ENCODE results near the gene CTH. TPM values are rescaled to one million over a fixed set of nuclear protein-coding genes. Genes with fewer than 3 reads are reported as not detected.
"Not testable (repeated sequence)": the region's sequence is repeated elsewhere in the genome, so short reads cannot be mapped to it uniquely, and the experiment has no call there.

The CTH gene
- total and polyA plus RNA-seq, 12 donors: 0.97 to 65.0 (median 5.4) TPM

DNA sequence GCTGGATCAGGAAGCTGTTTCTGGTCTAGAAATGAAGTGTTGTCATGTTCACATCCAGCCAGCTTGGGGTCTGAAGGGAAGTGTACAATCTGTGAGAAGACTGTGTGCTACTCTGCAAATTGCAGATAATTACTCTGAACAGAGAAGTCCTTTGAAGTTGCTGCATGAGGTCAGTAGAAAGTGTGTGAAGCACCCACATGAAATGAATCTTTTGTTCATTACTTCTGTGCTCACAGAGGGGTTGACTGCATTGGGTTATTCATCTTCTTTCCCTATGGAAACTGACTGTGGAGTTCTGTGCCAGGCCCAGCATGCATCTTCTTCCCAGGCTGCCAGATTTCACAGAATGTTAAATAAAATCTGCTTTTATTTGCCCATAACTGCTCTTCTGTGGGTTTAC, 47.1 kb downstream of the CTH start:
- Histone ChIP-seq H3K9me3 (replicated peaks in 1 of 3) (no peaks in the 10 kb centered on the region), H3K27ac (no peak overlapping the region), H3K4me1 (replicated peaks in 1 of 2) (peaks cover 0 to 5% of the 10 kb centered on the region in 2 donors), H3K36me3 (replicated peaks in 1 of 2) (no peaks in the 10 kb centered on the region), H3K27me3 (no peaks in the 10 kb centered on the region), H3K4me3 (no peak overlapping the region)
- no peak for TF ChIP-seq POLR2A (IDR thresholded peaks at IDR 0.05)
- TF ChIP-seq, protein P1, sequence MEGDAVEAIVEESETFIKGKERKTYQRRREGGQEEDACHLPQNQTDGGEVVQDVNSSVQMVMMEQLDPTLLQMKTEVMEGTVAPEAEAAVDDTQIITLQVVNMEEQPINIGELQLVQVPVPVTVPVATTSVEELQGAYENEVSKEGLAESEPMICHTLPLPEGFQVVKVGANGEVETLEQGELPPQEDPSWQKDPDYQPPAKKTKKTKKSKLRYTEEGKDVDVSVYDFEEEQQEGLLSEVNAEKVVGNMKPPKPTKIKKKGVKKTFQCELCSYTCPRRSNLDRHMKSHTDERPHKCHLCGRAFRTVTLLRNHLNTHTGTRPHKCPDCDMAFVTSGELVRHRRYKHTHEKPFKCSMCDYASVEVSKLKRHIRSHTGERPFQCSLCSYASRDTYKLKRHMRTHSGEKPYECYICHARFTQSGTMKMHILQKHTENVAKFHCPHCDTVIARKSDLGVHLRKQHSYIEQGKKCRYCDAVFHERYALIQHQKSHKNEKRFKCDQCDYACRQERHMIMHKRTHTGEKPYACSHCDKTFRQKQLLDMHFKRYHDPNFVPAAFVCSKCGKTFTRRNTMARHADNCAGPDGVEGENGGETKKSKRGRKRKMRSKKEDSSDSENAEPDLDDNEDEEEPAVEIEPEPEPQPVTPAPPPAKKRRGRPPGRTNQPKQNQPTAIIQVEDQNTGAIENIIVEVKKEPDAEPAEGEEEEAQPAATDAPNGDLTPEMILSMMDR (IDR thresholded peaks at IDR 0.05): no peak
- intact Hi-C loops (cut with DNase I): no loop called here
- DNase-seq: no peak

DNA sequence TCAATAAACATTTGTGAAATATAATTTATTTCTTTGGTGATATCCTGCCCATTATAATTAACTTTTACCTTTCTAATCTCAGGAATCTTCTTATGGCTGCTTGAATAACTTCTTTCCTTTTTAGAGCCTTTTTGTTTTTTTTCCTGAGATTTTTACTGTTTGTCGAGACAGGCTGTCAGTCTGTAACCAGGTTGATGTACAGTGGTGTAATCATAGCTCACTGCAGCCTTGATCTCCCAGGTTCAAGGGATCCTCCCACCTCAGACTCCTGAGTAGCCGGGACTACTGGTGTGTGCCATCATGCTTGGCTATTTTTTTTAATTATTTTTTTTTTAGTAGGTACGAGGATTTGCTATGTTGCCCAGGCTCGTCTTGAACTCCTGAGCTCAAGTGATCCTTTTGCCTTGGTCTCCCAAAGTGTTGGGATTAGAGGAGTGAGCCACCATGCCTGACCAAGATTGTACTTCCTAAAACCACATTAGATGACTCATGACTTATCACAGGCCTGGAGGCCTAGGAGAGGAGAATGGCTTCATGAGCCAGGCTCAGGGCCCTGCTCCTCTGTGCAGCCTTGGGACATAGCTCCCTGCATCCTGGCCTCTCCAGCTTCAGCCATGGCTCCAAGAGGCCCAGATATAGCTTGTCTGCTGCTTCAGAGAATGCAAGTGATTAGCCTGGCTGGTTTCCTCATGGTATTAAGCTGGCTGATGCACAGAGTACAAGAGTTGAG, 48.6 kb downstream of the CTH start:
- intact Hi-C loops (cut with DNase I): no loop called here
- no peak for TF ChIP-seq POLR2A (IDR thresholded peaks at IDR 0.05)
- TF ChIP-seq, protein P1 (IDR thresholded peaks at IDR 0.05): no peak
- Histone ChIP-seq H3K4me3 (no peak overlapping the region), H3K27me3 (no peaks in the 10 kb centered on the region), H3K27ac (no peak overlapping the region), H3K9me3 (replicated peaks in 1 of 3) (no peaks in the 10 kb centered on the region), H3K4me1 (replicated peaks in 1 of 2) (peaks cover 0 to 5% of the 10 kb centered on the region in 2 donors), H3K36me3 (replicated peaks in 1 of 2) (no peaks in the 10 kb centered on the region)
- DNase-seq: no peak
- 89 to 96% (median 93%) methylated on average over 4 of the region's 4 CpGs for WGBS, 4 donors

DNA sequence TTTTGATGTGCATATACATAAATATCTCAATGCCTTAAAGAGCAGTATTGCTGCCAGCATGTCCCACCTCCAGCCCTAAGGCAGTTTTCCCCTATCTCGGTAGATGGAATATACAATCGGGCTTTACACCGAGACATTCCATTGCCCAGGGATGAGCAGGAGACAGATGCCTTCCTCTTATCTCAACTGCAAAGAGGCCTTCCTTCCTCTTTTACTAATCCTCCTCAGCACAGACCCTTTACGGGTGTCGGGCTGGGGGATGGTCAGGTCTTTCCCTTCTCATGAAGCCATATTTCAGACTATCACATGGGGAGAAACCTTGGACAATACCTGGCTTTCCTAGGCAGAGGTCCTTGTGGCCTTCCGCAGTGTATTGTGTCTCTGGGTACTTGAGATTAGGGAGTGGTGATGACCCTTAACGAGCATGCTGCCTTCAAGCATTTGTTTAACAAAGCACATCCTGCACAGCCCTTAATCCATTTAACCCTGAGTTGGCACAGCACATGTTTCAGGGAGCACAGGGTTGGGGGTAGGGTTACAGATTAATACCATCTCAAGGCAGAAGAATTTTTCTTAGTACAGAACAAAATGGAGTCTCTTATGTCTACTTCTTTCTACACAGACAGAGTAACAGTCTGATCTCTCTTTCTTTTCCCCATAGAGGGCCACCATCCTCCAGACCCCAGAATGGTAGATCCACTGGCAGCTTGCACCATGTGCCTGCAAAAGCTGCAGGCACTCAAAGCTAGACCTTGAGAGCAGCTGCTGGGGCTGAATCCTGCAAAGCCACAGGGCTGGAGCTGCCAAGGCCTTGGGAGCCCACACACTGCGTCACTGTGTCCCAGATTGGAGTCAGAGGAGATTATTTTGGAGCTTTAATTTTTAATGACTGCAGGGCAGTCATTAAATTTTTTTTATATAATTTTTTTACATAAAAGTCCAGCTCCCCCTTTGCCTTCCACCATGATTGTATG, 50.0 kb downstream of the CTH start:
- intact Hi-C loops (cut with DNase I); H3K4me1 ChIP-seq (replicated peaks in 1 of 2); H3K27me3 ChIP-seq; H3K27ac ChIP-seq; H3K4me3 ChIP-seq; H3K9me3 ChIP-seq (replicated peaks in 1 of 3); H3K36me3 ChIP-seq (replicated peaks in 1 of 2): not testable (repeated sequence)
- WGBS, 4 donors: 63 to 72% (median 69%) methylated on average over 7 to 8 of the region's 8 CpGs
- peak; percentile 49 to 71 (median 66) for DNase-seq

DNA sequence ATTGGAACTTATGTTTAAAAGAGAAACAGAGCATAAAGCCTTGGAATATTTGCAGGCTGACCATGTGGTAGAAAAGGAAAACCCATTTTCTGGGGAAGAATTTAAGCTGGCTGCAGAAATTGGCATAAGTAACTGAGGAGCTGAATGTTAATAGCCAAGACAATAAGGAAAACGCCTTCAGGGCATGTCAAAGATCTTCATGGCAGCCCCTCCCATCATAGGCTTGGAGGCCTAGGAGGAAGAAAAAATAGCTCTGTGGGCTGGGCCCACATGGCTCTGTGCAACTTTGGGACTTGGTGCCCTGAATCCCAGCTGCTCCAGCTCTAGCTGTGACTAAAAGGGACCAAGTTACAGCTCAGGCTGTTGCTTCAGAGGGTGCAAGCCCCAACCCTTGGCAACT, 51.5 kb downstream of the CTH start:
- Histone ChIP-seq H3K36me3 (replicated peaks in 1 of 2) (no peaks in the 10 kb centered on the region), H3K4me1 (replicated peaks in 1 of 2) (peaks cover 0 to 5% of the 10 kb centered on the region in 2 donors), H3K9me3 (replicated peaks in 1 of 3) (no peaks in the 10 kb centered on the region), H3K27ac (no peak overlapping the region), H3K4me3 (no peak overlapping the region), H3K27me3 (no peaks in the 10 kb centered on the region)
- no peak for DNase-seq
- WGBS, 4 donors: 78 to 94% (median 83%) methylated on average over 1 of the region's 1 CpG
- TF ChIP-seq, protein P1 (IDR thresholded peaks at IDR 0.05): no peak
- TF ChIP-seq POLR2A (IDR thresholded peaks at IDR 0.05): no peak
- intact Hi-C loops (cut with DNase I): no loop called here

Measured in adrenal gland (tissue), 12 donors.